ENCODE measurements around the gene FMN1.

FMN1 gene

GRCh38 chr15:32905481-32905880, 289.0 kb downstream of the FMN1 start:
- DNase-seq = no peak

DNA sequence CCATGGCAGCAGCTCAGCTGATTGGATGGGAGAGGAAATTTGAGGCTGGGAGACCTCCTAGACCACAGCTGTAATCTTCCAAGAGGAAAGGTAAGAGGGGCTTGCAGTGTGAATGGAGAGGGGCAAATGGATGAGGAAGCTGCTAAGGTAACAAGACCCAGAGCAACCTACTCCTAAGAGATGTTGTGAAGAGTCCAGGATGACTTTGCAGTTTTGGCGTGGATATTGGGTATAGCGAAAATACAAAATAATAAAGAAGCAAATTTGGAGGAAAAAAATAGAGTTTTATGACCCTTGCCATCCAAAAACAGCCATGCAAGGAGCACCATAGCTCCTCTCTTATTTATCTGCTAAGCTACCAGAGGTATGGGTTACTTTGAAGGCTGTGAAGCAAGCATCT, 290.1 kb downstream of the FMN1 start:
- DNase-seq = no peak

- no peak for DNase-seq
Observed at GRCh38 chr15:32903591-32904290, 290.8 kb downstream of the FMN1 start.

DNA sequence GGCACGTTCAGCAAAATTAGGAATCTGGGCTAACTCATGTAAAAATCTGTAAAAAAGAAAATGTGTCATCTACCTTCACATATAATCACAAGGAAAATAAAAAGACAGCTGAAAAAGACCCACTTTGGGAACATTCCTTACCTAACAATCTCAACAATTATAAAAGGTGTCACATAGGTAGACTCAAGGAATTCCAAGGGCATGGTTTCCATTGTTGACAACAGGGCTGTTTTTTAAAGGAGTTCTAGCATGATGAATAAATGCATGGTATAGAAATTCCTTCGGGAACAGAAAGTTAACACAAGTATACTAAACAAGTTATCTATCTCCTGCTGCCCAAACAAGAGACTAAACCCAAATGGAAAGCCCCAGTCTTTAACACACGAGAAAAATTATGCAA, 292.5 kb downstream of the FMN1 start:
- no peak for DNase-seq

DNA sequence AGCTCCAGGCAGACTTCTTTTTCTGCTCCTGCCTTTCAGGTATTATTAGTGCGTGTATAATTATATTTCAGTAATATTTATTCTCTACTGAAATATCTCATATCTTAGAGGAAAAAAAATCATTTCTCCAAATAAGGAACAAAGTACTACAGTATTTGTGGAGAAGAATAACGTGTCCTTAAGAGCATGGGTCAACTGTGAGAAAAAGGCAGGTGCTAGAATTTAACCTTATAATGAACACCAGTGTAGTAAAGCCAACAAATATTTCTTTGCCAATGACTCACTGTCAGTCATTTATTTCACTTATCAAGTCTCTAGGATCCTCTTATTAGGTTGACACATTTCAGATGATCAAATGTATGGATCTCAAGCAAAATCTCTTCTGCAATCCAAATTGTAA, 293.3 kb downstream of the FMN1 start:
- no peak for DNase-seq

DNA sequence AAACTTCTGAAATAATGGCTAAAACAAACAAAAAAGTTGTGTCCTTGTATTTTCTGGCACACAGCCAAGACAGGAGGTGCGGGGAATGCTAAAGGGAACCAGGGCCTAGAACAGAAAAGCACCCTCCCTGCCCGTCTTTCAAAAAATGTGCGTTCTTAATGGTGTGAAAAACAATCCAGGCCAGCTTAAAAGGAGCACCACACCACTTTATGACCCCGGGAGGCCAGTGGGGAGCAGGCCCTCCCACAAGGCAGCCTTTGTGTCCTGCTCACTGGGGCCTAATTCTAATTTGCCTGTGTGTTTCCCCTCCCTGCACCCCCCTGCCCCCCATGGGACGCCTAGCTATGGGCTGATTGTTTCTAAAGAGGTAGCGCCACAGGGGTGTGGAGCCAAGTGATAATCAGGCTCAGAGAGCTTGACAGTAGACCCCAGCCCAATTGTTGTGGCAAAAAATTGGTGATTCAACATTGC, 295.4 kb downstream of the FMN1 start:
- no peak for DNase-seq

DNA sequence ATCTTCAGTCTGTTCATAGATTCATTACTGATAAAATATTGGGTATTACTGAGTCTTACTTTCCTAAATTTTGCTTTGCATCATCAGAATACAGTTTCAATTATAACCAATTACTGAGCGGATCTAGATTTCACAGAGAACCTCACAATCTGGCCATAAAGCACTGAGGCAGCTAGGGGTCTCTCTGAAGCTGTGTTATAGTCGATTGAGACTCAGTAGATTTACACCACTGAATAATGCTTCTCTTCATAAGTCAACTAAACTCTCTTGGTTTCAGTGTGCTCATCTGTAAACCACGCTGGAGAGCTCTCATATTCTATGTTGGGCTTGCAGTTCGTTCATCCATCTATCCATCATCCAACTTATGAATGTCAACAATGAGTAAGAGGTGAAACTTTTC, 296.1 kb downstream of the FMN1 start:
- DNase-seq = no peak

- no peak for DNase-seq
Observed at GRCh38 chr15:32893421-32893820, 301.1 kb downstream of the FMN1 start.

DNA sequence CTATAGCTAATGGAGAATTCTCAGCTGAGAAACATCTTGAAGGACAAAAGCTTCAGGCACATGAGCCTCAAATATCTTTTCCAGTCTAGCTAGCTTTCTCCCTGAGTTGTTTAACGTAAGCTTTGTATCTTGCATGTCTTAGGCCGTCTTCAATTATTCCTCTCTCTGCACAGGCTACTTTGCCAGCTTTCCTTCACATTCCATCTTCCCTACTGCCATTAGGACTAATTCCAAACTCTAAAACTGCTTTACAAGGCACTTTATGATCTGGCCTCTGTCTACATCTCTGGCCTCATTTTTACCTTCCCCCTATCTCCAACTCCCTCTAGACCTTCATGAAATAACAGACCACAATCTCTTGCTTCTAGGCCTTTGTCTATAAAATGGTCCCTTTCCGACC, 305.3 kb downstream of the FMN1 start:
- DNase-seq = no peak

GRCh38 chr15:32888221-32888761, 306.2 kb downstream of the FMN1 start:
- DNase-seq = no peak

- no peak for DNase-seq
Observed at GRCh38 chr15:32887090-32887489, 307.4 kb downstream of the FMN1 start.

GRCh38 chr15:32886459-32886858, 308.1 kb downstream of the FMN1 start:
- no peak for DNase-seq

- DNase-seq = no peak
Observed at GRCh38 chr15:32885713-32886112, 308.8 kb downstream of the FMN1 start.

DNA sequence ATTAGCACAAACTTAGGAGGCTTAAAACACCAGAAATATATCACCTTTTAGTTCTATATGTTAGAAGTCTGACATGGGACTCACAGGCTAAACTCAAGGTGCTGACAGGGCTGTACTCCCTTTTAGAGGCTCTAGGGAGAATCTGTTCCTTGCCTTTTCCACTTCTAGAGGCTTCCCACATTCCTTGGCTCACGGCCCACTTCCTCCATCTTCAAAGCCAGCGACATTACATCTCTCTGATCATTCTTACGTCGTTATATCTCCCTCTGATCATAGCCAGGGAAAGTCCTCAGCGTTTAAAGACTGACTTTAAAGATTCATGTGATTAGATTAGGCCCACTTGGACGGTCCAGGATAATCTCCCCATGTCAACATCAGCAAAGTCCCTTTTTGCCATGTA, 310.4 kb downstream of the FMN1 start:
- no peak for DNase-seq

DNA sequence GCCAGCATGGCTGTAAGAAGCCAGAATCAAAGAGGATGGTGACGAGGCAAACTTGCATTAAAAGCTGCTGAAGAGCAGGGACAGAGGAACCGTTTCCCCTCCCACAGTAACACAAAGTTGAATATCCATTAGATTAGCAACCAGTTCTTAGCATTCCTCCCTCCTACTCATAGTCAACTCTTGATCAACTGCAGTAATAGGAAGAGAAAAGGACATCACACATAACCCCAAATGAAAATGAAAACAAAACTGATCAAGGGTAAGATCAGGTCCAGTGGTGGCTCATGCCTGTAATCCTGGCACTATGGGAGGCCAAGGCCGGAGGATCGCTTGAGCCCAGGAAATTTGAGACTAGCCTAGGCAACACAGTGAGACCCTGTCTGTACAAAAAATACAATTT, 311.6 kb downstream of the FMN1 start:
- no peak for DNase-seq

DNA sequence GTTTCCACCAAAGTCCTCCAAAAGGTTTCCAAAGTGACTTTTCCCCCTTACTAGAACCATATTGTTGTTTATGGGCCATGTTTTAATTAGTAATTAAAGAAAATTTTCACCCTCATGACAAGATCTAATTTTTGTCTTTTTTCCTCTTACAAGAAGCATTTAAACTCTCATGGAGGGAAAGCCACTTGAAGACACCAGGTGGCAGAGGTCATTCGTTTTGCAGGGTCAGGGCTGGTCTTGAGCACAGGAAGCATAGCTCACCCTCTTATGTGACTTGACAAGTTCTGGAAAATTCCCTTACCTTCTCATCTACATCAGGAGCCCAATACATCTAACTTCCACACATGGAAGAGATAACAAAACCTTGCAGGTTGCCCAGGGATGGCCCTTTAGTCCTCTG, 313.0 kb downstream of the FMN1 start:
- DNase-seq = no peak

GRCh38 chr15:32880642-32881041, 313.9 kb downstream of the FMN1 start:
- no peak for DNase-seq

DNA sequence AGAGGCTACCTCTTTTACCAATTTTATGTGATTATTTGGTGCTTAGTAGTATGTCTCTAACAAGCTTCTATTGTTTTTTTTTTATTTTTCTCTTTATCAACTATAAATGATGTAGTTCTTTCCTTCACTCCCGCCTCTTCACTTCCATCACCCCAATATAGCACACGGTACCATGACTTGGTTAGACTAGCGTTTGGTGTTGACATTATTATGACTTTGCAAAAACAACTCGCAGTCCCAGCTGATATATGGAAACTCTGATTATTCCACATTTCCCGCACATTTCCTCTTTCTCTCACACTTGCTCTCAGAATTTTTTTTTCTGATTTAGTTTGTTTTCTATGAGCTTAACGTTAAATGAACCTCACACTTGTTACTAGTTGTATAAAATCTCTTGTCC, 314.5 kb downstream of the FMN1 start:
- DNase-seq = no peak

DNA sequence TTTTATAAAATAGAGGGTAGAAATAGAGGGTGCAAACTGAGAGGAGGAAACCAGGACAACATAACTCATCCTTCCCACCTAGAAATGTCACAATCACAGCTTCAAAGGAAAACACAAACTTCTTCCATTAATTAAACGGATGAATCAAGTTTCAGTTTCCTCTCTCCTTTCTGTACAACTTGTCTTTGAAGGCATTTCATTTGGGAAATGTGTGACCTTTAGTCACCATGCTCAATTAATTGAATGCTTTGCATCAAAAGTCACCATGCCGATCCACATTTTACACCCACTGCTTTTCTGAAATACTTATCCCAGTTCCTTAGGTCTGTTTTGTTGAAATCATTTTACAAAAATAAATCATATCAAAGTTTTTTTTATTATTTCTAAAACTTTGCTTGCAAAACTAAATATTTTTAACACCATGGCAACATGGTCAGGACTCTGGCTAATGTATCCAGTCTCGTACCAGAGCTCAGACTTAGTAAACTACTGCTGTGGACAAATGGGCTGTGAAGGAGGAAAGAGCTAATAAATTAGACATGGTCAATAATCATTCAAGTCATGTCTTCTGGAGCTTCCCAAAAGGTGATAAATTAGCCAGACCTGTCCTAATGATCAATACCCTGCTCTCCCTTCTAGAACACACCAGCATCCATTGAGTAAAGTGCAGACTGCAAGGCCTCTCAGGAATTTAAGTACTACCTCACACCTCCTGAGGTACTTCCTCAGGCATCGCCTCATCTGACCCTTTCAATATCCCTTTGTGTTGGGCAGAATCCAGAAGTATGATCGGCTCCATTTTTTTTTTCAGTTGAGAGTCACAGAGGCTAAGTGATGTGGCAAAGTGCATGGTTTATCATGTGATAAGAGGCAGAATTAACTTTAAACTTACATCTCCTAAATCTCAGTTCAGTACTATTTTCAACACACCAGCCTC, 315.4 kb downstream of the FMN1 start:
- no peak for DNase-seq

DNA sequence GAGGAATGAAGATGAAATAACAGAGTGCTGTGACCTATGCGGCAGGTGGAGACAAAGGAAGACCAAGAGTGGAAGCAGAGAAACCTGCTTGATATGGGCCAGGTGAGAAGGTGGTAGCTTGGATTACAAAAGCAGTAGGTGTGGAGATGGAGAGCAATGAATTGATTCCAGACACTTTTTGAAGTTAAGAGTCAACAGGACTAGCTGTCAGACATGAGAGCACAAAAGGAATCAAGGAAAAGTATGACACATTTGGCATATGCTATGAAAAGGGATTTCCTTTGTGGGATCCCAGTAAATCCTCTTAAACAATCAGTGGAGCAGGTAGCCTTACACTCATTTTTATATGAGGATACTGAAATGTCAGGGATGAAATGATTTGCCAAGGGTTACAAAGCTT, 316.2 kb downstream of the FMN1 start:
- DNase-seq = no peak

GRCh38 chr15:32877252-32878019, 317.1 kb downstream of the FMN1 start:
- no peak for DNase-seq

DNA sequence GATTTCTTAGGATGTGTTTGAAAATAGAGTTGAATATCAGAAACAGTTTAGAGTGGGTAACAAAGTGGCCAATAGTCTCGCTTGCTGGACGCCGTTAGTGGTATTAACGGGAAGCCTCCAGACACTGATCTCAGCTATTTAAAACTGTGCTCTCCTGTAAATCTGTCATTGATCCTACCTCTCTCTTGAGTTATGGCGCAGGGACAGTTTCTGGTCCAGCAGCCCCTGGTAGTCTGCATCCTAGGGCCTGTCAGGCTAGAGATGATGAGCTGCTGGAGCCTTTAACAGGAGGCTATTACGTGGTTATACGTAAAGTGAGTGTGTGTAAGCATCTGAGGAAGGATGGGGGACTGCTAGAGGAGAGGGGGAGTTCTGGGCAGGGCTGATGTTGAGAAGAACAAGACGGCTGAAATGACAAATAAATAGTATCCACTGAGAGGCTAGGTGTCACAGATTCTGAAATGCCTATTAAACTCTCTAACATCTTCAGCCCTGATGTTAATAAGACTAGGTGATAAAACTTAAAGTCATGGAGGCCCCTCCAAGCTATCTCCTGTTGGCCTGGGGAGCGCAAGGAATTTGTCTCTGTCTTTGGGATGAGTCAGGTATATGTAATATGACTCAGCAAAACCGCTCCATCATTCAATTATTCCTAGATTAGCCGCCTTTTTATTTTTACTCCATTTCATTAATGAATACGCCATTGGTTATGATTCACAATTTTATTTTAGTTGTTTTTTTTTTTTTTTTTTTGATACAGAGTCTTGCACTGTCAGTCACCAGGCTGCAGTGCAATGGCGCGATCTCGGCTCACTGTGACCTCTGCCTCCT, 321.0 kb downstream of the FMN1 start:
- no peak for DNase-seq
